T-helper 2 cell treated with Interferon-gamma antibody and Interleukin-4, amounts not matched to agents 100 ng/mL and 5 ng/mL, for 36 hours (primary cell): ENCODE results near the gene SLC35F3. TPM values are rescaled to one million over a fixed set of nuclear protein-coding genes. Genes with fewer than 3 reads are reported as not detected.

Experiments used
- intact Hi-C: fragments of 100-400 bp; cut with micrococcal nuclease; formaldehyde crosslinking; loops from one replicate; pipeline ENCODE4 v1.15.1; 2023
- total RNA-seq: library from RNA; stranded (reverse); gene quantifications from 2 replicates; pipeline ENCODE4 v1.2.3, GENCODE V29; 2022

The SLC35F3 gene
- total RNA-seq, 1 donor from 2014 or later: 3.4 TPM

DNA sequence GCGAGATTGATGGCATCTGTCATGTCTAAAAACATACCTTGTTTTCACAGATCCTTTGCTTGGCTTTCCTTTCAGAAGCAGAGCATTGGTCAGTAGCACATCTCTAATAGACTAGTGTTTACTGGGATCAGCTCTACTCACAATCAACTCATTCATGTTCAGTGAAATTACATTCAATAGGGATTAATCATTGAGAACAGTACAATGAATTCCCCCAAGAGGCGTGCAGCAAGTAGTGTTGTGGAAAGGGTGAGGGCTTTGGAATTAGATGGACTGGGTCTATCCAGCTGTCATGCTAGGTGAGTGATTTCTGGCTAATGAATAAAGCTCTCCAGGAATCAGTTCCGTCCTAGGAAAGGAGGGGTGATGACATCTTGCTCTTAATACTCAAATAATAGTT, 313.6 kb downstream of the SLC35F3 start:
- intact Hi-C loops: no loop called here

DNA sequence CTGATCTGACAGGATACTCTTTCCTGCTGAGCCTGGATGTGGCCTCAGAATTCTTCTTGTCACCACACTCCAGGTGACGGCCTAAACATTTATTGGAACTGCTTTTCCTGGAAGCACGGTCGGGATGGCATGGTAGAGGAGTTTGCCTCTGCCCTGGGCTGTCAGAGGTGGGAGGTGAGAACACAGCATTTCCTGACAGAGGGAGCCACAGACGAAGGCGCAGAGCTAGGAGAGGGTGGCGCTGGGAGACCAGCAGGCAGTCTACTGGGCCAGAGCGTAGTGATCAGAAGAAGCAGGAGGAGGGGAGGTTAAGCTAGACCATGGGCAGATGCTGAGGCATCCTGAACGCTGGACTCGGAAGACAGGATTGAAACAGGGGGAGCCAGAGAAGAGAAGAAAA, 315.2 kb downstream of the SLC35F3 start:
- intact Hi-C loops: no loop called here

DNA sequence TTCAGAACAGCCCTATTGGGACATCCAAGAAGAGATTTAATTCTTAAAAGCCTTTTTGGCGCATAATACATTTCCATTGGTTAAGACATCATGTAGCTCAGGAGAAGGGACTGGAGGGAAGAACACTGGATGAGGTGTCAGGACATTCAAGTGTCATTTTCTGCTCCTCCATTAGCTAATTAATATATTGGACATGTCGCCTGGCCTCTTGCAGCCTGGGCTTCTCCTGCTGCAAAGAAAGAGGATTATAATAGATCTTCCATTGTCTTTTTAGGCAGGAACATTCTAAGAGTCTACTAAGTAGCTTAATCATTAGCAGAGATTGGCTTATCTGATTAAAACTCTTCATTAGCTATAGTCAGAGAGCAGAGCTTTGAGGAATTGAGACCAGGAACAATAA, 317.1 kb downstream of the SLC35F3 start:
- intact Hi-C loops: no loop called here

DNA sequence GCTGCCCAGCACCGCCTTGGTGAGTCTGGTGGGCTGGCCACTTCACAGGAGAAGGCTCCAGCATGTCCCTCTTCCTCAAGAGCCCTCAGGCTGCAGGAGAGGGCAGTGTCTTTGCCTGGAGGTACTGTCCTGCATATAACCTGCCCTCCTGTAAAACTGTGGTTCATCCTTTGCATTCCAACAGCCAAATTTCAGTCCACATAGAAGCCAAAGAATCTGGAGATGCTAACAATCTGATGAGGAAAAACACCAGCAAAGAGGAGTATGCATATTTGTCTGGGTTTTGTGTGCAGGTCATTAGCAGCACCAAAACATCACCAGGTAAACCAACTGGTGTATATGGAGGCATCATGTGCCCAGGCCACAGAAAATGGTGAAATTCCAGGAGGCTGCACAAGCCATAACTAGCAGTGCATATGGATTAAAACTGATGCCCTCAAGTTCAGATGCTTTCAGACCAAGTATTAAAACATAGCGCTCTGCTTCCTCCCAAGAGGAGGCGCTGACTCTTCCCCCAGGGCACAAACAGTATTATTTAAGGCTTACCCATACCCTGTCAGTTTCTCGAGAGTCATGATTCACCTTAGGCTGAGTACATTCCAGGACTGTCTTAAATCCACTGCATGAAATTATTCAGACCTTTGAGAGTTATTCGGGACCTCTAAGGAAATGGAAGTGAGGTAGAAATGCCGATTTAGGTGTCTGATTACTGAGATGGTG, 318.2 kb downstream of the SLC35F3 start:
- intact Hi-C loops: no loop called here

DNA sequence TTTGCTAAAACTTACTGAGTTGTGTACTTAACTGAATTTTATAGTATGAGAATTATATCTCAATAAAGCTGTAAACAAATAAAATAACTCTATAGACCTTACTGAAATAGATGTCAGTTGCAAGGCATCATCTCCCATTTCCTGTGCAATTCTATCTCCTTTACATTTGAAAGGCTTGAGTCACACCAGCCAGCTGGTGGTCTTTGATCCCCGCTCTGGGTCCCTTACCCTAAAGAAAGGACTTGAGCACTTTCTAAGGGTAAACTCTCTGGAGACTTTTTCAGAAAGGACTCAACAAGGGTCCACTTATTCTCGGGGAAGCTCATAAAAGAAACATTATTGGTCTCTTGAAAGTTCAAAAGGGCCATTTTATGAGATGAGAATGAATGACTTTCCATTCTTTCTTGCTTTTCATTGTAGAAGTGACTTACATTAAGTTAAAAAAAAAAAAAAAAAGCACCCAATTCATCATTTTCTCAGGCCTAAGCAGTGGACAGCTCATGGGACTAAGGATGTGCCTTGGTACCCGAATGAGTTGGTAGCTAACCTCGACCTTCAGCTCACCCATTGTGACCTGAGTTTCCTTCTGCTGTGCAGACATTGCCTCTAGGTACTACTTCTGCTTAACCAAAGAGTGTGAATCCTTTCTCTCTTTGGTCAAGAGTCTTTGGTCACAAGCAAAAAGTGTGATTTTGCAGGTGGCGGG, 321.8 kb downstream of the SLC35F3 start:
- intact Hi-C loops: no loop called here

DNA sequence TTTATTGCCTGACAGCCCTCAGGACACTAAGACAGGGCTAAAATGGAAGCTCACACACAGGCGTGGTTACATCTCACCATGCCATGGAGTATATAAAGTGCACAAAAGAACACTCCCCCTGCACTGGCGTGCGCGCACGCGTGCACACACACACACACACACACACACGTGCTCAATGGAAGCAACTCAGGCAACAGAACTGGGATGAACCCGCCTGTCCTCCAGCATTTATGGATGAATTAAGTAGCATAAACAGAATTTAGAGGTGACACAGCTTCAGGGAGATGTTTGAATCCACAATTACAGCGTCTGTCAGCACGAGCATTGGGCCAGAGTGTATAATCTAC, 322.3 kb downstream of the SLC35F3 start:
- intact Hi-C loops: no loop called here

DNA sequence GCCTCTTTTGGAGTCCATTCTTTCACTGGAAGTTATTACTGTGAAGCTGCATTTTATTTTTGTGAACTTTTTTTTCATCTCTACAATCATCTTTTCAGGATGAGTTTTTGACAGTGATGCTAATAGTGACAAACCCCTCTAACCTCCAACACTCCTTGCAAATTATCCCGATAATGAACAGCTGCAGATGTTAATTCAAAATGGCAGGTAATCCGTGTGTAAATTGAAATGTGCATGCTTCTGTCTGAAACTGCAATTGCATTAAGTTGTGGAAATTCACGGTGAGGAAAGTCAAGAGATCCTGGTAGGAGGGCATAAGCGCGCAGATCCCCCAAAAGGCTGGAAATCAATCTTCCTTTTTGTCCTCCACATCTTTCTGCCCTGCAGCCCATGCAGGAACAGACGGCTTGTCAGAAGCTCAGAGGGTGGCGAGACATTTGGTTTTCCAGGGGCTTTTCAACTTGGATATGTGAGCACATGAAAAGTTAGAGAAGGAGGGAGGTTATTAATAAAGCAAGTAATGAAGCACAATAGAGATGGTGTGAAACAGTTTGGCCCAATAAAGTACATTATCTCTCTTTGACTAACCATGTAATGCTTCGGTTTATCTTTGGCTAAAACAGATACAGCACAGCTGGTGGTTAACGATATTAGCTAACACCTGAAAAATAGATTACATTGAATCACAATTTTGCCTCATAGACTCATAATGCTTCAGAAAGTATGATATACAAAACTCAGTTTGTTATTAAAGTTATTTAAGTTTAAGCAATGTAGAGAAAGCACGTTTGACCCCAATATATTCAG, 325.3 kb downstream of the SLC35F3 start:
- intact Hi-C loops: no loop called here

DNA sequence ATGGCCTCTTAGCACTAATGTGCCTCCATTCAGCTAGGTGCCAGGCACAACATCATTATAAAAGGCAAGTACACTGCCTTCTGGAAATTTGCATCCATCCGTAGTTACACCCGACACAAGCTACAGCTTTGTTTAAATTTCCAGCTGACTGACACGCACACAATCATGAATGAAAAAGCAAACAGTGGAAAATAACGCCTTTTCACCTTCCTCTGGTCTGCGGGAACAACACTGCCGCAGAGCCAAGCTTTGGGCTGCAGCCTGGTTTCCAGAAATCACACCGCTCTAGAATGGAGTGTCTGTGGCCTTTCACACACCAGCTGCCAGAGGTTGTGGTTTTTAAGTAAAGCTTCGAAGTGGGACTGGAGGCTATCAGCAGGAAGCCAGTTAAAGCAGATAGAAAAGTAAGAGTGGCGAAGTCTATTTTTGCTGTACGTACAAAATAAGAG, 326.0 kb downstream of the SLC35F3 start:
- intact Hi-C loops: no loop called here

DNA sequence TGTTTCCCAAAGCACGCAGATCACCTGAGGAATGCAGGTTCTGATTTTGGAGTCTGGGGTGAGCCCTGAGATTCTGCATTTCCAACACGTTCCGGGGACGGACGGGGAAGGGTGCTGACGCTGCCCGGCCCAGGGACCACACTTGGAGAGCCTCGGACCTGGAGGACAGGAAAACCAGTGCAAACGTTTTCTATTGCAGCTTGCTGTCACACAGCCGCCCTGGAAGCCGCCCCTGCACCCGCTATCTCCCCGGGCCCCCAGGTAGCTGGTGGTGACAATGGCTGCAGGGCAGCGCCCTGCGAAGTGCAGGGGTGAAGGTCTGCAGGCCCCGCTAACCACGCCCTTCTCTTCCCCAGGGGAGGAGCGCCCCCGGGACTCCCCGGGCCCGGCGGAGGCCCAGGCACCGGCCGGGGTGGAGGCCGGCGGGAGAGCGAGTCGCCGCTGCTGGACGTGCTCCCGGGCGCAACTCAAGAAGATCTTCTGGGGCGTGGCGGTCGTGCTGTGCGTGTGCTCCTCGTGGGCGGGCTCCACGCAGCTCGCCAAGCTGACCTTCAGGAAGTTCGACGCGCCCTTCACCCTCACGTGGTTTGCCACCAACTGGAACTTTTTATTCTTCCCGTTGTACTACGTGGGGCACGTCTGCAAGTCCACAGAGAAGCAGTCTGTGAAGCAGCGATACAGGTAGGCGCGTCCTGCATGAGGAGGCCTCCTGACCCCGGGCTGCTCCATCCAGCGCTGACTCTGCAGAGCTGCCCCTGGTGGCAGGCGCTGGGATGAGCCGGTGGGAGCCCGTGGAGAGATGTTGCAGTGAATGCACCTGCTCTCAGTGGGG, 326.8 kb downstream of the SLC35F3 start:
- intact Hi-C loops: no loop called here

DNA sequence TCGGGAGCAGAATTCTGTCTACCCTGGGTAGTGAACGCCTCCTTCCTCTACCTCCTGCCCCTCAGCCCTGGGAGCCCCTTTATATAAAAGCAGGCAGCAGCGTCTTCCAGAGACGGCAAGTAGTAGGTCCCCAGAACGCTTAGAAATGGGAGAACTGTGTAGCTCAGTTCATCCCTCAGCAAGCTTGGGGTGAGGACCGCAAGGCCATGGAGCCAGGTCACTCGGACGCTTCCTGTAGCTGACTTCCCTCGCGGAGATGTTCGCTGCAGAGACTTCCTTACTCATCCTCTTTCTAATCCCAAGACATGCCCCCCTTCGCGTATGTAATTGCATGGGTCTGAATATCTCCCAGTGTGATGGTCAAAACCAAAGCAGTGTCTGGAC, 327.4 kb downstream of the SLC35F3 start:
- intact Hi-C loops: no loop called here

DNA sequence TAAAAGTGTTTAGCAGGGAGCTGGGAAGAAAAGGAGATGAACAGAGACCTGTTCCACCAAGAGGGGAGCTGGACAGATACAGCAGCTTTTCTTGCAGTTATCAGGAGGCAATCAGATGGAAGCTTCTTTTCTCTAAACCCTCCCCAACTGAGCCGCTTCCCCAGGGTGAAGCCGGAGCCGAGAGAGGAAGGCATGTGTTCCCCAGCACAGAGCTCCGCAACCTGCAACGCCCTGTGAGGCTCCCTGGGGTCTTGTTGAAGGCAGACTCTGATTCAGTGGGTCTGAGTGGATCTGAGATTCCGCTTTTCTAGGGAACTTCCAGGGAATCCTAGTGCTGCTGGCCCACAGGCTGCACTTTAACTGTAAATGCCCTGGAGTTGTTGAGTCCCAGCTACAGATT, 329.7 kb downstream of the SLC35F3 start:
- intact Hi-C loops: no loop called here

DNA sequence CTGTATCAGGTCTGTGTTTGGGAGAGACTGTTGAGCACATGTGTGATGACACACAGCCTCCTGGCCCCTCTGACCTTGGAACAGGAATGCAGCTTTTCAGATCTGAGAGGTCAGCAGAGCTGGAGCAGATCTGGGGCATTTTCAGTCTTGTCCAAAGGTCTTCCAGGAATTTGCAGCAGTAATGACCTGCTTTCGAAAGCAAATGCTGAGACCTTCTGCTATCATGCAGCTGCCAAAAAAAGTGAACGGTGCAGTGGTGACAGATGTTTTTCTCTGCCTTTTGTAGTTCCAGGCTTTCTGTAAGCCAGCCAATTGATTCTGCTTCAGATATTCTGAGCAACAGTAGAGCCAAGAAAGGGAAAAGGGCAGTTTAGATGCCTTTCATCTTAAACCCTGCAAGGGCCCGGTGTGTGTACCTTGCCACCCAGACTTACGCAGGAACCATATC, 331.0 kb downstream of the SLC35F3 start:
- intact Hi-C loops: no loop called here

DNA sequence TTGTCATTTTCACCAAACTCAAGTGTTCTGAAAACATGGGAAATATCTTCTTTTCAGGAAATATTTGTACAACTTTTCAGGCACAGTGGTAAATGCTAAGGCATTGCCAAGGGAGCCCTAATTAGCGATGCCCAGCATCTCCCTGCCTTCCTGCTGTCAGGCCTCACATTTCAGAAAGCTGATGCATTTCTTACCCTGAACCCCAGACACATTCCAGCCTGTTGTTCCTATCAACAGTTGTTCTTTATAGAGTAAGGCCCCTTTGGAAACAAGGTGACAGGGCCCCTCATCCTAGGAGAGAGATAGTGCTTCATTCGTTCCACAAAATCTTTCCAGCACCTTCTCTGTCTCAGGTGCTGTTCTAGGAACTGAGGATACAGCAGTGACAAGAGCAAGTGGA, 332.9 kb downstream of the SLC35F3 start:
- intact Hi-C loops: no loop called here

DNA sequence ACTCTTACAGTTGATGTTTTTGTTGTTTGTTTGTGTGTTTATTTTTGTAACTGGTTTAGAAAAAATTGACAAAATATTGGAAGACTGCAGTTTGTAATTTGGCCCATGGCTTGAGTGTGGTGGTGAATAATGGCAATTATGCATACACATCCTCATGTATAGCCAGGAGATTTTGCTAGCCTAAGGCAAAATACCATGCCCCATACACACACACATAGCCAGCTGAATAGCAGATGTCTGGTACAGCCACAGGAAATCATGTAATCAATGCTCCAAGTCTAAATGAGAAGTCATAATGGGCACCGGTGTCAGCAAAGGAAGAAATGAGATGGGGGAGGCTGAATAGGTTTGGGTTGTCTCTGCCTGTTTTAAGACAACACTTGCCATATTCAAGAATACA, 333.6 kb downstream of the SLC35F3 start:
- intact Hi-C loops: no loop called here

DNA sequence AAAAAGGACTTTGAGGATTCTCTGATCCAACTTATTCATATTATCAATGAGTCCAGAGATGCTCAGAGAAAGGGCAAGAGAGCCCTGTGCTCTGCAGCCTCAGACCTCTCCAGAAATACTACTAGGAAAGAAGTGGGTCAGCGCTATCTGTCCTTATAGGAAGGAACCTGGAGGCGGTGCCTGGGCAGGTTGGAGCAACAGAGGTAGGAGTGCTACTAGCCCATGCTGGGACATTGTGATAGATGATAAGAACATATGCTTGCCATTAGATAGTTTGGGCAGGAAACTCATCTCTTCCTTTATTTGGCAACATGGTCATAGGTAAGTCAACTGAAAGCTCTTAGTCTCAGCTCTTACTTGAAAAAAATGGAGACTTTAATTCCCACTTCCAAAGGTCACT, 335.0 kb downstream of the SLC35F3 start:
- intact Hi-C loops: no loop called here

DNA sequence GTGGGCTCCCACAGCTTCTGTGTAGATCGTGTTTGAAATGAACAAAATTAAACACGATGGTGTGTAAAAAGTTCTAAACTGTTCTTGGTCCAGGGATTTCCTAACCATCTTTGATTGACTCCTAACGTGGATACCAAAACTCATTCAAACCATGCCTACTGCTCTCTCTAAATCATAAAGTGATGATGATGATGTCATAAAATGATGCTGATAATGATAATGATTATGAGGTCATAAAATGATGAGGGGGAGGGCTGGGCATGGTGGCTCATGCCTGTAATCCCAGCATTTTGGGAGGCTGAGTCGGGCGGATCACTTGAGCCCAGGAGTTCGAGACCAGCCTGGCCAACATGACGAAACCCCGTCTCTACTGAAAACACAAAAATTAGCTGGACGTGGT, 335.5 kb downstream of the SLC35F3 start:
- intact Hi-C loops: no loop called here

DNA sequence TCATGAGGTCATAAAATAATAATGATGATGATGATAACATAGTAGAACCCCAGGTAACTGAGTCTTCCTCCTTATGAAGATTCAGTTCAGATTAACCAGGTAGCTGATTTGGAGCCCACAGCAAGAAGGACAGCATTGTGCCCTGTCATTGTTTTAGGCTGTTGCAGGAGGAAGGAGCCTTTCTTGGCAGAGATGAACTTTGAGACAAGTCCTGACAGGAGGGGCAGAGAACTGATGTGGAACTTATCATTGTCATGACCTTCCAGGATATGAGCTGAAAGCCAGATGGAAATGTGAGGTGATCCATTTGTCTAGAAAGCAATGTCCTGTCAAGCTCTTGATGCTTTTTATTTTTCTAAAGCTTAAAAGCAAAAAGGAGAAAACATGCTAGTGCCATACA, 336.2 kb downstream of the SLC35F3 start:
- intact Hi-C loops: no loop called here

DNA sequence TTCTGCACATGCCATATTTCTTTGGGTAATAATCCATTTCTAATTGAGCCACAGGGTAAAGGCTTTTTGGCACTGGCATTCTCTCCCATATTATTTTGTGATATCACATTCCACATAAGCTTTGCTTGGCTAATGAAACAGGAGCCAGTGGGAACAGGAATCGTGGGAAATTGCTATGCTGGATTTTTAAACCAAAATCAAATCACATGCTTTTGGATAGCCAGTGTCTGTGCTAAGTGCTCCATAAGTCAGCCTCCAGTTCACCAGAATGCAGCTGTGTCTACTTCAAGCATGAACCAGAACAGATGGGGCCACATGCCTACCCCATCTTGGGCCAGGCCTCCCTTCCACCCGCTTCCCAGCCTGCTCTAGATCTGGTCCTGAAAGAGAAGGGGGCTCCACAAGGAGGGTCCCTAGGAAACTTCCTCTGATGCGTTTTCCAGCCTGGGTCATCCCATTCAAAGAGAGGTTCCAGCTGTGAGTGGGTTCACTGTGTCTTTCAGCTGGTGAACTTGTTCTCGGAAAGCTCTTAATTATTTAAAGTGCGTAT, 337.5 kb downstream of the SLC35F3 start:
- intact Hi-C loops: no loop called here

DNA sequence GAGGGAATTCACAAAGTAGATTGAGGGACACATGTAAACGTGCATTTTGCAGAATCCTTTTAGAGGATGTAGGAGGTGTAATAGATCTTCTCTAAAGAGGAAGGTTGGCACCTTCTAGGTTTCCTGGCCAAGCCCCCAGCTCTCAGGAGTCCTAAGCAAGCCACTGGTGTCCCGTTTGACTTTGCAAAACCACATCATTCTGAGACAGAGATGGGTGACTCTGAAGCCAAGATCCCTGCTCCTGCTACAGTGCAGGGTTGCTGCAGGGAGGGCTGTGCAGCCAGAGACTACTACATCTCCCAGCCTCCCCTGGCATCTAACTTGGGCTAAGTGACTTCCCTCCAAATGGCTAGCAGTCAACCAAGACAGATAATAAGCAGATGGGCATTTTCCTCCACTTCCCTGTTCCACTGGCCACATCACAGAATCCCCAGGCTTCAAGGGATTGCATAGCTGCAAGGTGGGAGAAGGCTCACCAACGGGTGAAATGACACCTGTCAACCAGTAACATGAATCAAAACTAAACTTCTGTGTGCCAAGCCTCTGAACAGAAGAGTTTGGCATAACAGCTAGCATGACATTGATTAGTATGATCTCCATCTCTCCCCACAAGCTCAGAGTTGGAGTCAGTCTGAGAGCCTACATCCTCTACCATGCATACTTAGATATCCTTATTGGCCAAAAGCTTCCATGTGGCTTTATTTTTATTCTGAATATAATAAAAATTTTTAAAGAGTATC, 339.2 kb downstream of the SLC35F3 start:
- intact Hi-C loops: no loop called here

DNA sequence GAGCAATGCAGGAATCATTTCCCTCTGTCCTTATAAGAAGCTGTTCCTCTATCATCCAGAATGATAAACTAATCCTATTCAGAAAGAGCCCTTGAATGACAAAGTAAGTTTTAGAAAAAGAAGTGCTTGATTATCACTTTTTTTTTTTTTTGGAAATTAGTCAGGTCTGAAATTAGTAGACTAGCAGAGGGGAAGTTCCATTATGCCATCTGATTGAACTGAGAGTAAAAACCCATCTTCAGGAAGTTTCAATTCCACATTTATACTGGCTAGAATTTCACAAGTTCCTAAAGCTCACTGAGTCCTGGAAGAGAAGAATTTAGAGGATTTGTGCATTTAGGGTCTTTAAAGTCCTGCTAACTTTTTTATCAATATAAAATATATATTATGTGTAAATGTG, 340.0 kb downstream of the SLC35F3 start:
- intact Hi-C loops: no loop called here
